ENCODE results near the gene PCNX1. TPM values are rescaled to one million over a fixed set of nuclear protein-coding genes. Genes with fewer than 3 reads are reported as not detected.
A peak's percentile ranks its signal among the peaks of the same experiment; 100 is the strongest.
"Not testable (repeated sequence)": the region's sequence is repeated elsewhere in the genome, so short reads cannot be mapped to it uniquely, and the experiment has no call there.

Gene PCNX1
- total RNA-seq, result 10 to 100 TPM; 31.0 to 37.4 TPM

- Mint-ChIP-seq H3K9me3 (no peaks in the 10 kb centered on the region), H3K4me1 (peaks cover 59% of the 10 kb centered on the region), H3K4me3 (peak within 1 kb of the TSS; percentile 81), H3K36me3 (peaks cover 12% of the 10 kb centered on the region), H3K27ac (peak within 1 kb of the TSS; percentile 82), H3K27me3 (no peaks in the 10 kb centered on the region)
- DNase-seq, result peak; percentile 92
These were observed at the start of gene PCNX1 for GRCh38 chr14:70907176-70907995. PCNX1 (plus strand) TSS chr14:70907459; CDS start chr14:70907851, 392 bp downstream.

DNA sequence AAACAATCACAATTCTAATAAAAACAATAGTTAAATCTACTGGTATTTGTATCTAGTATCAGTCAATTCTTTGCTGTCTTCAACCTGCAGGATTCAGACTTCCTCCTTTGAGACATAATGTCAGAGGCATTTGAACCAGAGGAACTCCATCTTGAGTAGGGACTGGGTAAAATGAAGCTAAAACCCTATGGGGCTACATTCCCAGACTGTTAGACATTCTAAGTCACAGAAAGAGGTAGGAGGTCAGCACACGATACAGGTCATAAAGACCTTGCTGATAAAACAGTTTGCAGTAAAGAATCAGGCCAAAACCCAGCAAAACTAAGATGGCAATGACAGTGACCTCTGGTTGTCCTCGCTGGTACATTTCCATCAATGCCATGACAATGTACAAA lies 49.8 kb upstream of the PCNX1 start:
- Mint-ChIP-seq H3K4me3 (no peak overlapping the region), H3K9me3 (no peaks in the 10 kb centered on the region), H3K4me1 (peaks cover 6% of the 10 kb centered on the region), H3K36me3 (no peaks in the 10 kb centered on the region), H3K27me3 (no peaks in the 10 kb centered on the region), H3K27ac (no peak overlapping the region)
- no peak for DNase-seq

DNA sequence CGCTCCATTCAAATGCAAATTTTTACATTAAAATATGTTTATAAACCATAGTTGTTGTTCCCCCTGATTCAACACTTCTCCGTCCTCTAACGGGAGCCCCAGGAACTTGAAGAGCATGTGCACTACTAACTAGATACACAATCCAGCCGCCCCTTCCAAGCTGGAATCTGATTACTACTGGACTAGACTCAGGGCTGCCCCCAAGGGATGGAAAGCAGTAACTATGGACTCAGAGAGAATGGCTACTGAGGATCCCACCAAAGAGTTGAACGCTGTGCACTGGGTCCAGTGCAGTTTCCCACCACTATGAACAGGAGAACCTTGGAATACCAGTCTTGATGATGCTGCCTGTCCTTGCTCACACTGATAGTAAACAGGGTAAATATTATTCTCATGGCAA lies 48.6 kb upstream of the PCNX1 start:
- Mint-ChIP-seq H3K27ac (no peak overlapping the region), H3K36me3 (no peaks in the 10 kb centered on the region), H3K27me3 (no peaks in the 10 kb centered on the region), H3K4me3 (no peak overlapping the region), H3K4me1 (peaks cover 6% of the 10 kb centered on the region), H3K9me3 (no peaks in the 10 kb centered on the region)
- no peak for DNase-seq

- not testable (repeated sequence) for H3K36me3 Mint-ChIP-seq, H3K4me1 Mint-ChIP-seq, DNase-seq, H3K27ac Mint-ChIP-seq, H3K27me3 Mint-ChIP-seq, H3K4me3 Mint-ChIP-seq
- H3K9me3 Mint-ChIP-seq, result peaks cover 21% of the 10 kb centered on the region
These were observed 40.3 kb upstream of the PCNX1 start for GRCh38 chr14:70866992-70867391.

GRCh38 chr14:70871001-70871400 lies 36.3 kb upstream of the PCNX1 start:
- Mint-ChIP-seq H3K4me1 (peaks cover 15% of the 10 kb centered on the region), H3K27ac (no peak overlapping the region), H3K9me3 (peaks cover 21% of the 10 kb centered on the region), H3K4me3 (no peak overlapping the region), H3K27me3 (no peaks in the 10 kb centered on the region), H3K36me3 (peaks cover 8% of the 10 kb centered on the region)
- no peak for DNase-seq

DNA sequence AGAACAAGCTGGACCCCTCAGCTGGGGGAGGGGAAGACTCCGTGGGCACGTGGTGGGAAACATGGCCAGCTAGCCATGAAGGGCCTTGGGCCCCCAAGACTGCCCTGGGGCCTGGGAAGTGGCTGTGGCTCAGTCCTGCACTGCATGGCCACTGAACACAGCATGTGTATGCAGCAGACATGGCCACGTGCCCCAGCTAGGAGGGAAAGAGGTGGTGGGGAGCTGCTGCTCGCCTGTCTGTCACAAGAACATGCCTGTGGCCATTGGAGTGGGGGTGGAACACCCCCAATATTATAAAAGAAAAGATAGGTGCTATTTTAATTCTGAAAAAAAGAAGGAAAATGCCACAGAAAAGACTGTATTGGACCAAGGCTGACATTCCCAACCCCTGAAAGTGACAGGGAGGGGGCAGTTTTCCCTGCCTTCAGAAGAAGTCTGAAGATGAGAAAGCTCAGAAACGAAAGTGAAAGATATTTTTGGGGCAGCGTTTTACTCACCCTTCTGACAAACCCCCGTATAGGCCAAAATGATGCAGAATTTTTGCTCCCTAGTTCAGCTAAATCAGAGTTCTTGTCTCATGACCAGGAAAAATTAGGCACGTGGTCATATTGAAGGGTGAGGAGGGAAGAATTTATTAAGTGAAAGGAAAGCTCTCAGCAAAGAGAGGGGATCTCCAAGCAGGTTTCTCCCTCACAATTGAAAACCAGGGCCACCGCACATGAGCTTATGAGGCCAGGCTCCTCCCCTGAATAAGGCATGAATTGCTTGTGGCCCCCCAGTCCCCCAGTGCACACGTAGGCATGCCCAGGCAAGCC lies 35.2 kb upstream of the PCNX1 start:
- H3K27ac Mint-ChIP-seq, result peak overlapping the region; percentile 77
- DNase-seq, result no peak
- peaks cover 15% of the 10 kb centered on the region for H3K4me1 Mint-ChIP-seq
- no peaks in the 10 kb centered on the region for H3K27me3 Mint-ChIP-seq
- peaks cover 8% of the 10 kb centered on the region for H3K36me3 Mint-ChIP-seq
- peak overlapping the region; percentile 45 for H3K4me3 Mint-ChIP-seq
- H3K9me3 Mint-ChIP-seq, result peaks cover 19% of the 10 kb centered on the region

GRCh38 chr14:70872678-70873020 lies 34.6 kb upstream of the PCNX1 start:
- H3K9me3 Mint-ChIP-seq, result peaks cover 18% of the 10 kb centered on the region

GRCh38 chr14:70873627-70874026 lies 33.6 kb upstream of the PCNX1 start:
- Mint-ChIP-seq H3K9me3 (peaks cover 16% of the 10 kb centered on the region), H3K4me1 (peaks cover 15% of the 10 kb centered on the region), H3K27me3 (no peaks in the 10 kb centered on the region), H3K27ac (no peak overlapping the region), H3K36me3 (peaks cover 8% of the 10 kb centered on the region), H3K4me3 (no peak overlapping the region)
- DNase-seq, result no peak

More at GRCh38 chr14:70872678-70873020, 34.6 kb upstream of the PCNX1 start:
- H3K27ac Mint-ChIP-seq, result peak overlapping the region; percentile 77
- DNase-seq, result no peak
- H3K27me3 Mint-ChIP-seq, result no peaks in the 10 kb centered on the region
- H3K4me3 Mint-ChIP-seq, result peak overlapping the region; percentile 45
- H3K36me3 Mint-ChIP-seq, result peaks cover 8% of the 10 kb centered on the region
- peaks cover 15% of the 10 kb centered on the region for H3K4me1 Mint-ChIP-seq

DNA sequence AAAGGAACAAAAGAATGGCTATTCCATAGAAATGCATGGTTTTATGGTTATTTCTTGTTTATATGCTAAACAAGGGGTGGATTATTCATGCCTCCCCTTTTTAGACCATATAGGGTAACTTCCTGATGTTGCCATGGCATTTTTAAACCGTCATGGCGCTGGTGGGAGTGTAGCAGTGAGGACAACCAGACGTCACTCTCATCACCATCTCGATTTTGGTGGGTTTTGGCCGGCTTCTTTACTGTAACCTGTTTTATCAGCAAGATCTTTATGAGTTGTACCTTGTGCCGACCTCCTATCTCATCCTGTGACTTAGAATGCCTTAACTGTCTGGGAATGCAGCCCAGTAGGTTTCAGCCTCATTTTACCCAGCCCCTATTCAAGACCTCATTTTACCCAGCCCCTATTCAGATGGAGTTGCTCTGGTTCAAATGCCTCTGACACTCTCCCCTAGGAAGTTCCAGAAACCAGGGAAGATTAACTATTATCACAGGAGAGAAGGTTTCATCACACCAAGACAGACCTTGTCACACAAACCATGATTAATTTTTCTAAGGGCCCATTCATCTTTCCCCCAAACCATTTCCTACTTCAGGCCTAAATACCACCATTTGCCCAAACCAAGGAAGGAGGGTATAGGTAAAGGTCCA lies 31.3 kb upstream of the PCNX1 start:
- not testable (repeated sequence) for H3K9me3 Mint-ChIP-seq, H3K27ac Mint-ChIP-seq, H3K27me3 Mint-ChIP-seq

DNA sequence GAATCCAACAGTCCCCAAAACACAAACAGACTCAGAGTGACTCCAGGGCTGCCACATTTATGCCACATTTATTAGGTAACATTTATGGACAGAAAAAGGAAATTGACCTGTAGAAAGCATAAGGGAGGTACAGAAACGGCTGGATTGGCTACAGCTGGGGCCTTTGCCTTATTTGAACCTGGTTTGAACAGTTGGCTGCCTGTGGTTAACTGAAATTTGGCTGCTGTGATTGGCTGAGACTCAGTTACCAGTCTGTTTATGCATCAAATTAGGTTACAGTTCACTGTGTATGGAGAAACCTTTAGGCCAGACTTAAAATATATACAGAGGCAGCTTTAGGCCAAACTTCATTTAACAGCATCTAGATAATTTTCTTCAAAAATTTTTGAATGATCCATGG lies 27.8 kb upstream of the PCNX1 start:
- H3K9me3 Mint-ChIP-seq, result no peaks in the 10 kb centered on the region
- DNase-seq, result no peak
- no peak overlapping the region for H3K4me3 Mint-ChIP-seq
- H3K4me1 Mint-ChIP-seq, result peaks cover 25% of the 10 kb centered on the region
- H3K36me3 Mint-ChIP-seq, result no peaks in the 10 kb centered on the region
- H3K27me3 Mint-ChIP-seq, result no peaks in the 10 kb centered on the region
- no peak overlapping the region for H3K27ac Mint-ChIP-seq

More for the DNA sequence above, 31.3 kb upstream of the PCNX1 start:
- not testable (repeated sequence) for H3K4me3 Mint-ChIP-seq, H3K36me3 Mint-ChIP-seq, DNase-seq
- peaks cover 15% of the 10 kb centered on the region for H3K4me1 Mint-ChIP-seq

DNA sequence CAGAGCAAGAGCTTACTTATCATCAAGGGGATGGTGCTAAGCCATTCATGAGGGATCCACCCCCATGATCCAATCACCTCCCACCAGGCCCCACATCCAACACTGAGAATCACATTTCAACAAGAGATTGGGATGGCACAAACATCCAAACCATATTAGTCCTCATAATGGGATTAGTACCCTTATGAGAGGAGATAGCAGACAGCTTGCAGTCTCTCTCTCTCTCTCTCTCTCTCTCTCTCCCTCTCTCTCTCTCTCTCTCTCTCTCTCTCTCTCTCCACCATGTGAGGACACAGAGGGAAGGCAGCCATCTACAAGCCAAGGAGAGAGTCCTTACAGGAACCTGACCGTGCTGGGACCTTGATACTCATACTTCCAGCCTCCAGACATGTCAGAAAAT lies 26.4 kb upstream of the PCNX1 start:
- H3K27ac Mint-ChIP-seq, DNase-seq, H3K4me3 Mint-ChIP-seq, H3K9me3 Mint-ChIP-seq, H3K27me3 Mint-ChIP-seq, H3K36me3 Mint-ChIP-seq: not testable (repeated sequence)
- peaks cover 39% of the 10 kb centered on the region for H3K4me1 Mint-ChIP-seq

GRCh38 chr14:70881549-70882177 lies 25.6 kb upstream of the PCNX1 start:
- Mint-ChIP-seq H3K4me3 (no peak overlapping the region), H3K4me1 (peaks cover 47% of the 10 kb centered on the region), H3K9me3 (no peaks in the 10 kb centered on the region), H3K27ac (no peak overlapping the region), H3K36me3 (no peaks in the 10 kb centered on the region), H3K27me3 (no peaks in the 10 kb centered on the region)
- DNase-seq, result no peak

DNA sequence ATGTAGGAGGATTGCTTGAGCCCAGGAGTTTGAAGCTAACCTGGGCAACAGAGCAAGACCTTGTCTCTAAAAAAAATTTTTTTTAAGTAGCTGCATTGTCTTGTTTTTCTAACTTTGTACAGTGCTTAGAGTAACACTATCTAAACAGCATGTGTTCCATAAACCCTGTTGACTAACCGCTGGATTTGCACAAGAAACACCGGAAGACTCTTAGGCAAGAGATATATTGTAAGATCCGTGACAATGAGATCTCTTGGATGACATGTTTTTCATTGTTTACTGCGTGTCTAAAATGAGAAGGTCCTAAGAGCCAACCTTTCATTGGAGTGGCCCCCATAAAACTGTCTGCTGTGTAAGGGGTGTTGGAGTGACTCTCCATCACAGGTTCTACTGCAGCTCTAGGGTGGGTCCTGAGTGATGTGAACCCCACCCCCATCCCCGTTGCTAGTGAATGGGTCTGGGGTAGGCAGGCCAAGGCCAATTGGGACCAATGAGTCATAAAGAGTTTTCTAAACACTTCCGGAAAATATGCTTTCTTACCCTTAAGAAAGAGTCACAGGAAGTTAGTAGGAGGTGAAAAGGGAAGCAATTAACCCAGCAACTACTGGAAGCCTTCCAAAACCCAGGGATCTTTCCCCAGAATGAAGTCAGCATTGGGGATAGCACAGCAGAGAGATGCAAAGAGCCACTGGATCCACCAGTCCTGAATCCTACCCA lies 24.3 kb upstream of the PCNX1 start:
- peak overlapping the region; percentile 34 for H3K27ac Mint-ChIP-seq
- no peak for DNase-seq

DNA sequence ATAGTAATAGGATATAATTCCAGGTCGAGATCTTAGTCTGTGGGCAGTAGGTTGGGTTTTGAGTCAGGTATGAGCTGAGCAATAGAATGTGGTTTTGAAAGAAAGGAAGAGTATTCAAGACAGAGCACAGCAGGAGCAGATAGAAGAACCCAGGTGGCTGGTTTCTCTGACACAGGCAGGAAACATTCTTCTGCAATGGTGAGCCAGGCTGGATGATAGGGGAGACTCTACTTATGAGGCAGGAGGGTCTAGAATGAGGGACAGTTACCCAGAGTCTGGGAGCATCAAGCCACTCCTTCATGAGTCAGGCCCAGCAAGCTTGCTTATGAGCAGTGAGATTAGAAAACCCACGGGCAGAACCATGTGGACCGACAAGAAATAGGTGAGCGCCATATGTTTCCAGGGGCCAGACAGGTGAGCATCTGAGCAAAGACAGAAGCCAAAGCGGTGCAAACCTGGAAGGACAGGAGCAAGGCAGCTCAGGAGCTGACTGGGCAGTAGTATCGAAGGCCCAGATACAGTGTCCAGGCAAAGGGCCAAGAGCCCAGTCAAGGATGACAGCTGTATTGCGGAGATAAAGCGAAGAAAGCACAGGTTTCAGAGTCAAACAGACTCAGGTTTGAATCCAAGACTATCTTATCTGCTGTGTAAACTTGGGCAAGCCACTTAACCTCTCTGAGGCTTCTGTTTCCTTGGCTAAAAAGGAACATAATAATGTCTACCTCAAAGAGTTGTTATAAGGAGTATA lies 22.5 kb upstream of the PCNX1 start:
- Mint-ChIP-seq H3K36me3 (no peaks in the 10 kb centered on the region), H3K4me3 (peak overlapping the region; percentile 6), H3K9me3 (no peaks in the 10 kb centered on the region), H3K4me1 (peaks cover 74% of the 10 kb centered on the region), H3K27ac (peak overlapping the region; percentile 77), H3K27me3 (no peaks in the 10 kb centered on the region)
- peak; percentile 27 for DNase-seq

More for the DNA sequence above, 24.3 kb upstream of the PCNX1 start:
- Mint-ChIP-seq H3K27me3 (no peaks in the 10 kb centered on the region), H3K4me1 (peaks cover 60% of the 10 kb centered on the region), H3K36me3 (no peaks in the 10 kb centered on the region), H3K4me3 (no peak overlapping the region), H3K9me3 (no peaks in the 10 kb centered on the region)
